ENCODE data around the gene PF4V1.

Gene PF4V1

GRCh38 chr4:73867783-73868182, 14.7 kb downstream of the PF4V1 start:
- DNase-seq (ENCODE audit: low read depth, low spot score): no peak
- no peak overlapping the region for H3K4me3 ChIP-seq (ENCODE audit: low read length)

DNA sequence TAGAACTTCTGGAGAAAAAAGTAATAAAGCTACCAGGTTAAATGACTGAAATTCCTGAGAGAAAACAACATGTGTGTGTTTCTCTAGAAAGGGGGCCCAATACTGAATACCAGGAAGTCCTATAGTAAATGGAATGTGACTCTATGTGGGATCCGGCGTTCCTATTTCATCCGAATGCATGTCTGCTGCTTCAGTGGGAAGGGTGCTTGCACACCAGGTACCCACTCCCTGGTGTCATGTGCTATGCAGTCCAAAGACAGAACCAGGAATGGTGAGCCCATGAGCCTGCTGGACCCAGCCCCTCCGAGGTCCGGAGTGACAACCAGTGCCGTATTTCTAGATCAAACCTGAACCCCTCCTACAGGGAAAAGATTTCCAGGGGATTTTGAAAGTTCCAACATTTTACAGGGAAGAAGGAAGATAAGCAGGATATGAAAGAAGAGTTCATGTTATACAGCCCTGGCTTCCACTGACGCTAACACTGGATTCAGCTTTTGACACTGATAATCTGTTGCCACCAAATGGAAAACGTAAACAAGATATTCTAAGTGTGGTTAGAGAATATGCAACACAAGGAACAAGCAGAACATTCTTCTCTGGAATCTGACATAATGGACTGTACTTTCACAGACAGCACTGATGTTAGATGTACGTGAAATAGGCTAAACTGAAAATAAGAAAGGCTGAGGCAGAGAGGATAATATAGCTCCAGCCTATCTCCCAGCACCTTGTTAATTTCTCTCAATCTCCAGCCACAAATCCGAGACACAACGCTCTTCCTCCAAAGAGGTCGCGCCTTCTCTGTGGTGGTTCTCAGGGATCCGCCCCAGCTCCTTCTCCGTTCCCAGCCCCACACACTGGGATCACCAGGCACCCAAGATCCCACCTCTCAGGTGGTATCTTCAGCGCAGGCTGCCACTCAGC, 15.4 kb downstream of the PF4V1 start:
- no peak for DNase-seq (ENCODE audit: low read depth, low spot score)
- H3K4me3 ChIP-seq (ENCODE audit: low read length): no peak overlapping the region

DNA sequence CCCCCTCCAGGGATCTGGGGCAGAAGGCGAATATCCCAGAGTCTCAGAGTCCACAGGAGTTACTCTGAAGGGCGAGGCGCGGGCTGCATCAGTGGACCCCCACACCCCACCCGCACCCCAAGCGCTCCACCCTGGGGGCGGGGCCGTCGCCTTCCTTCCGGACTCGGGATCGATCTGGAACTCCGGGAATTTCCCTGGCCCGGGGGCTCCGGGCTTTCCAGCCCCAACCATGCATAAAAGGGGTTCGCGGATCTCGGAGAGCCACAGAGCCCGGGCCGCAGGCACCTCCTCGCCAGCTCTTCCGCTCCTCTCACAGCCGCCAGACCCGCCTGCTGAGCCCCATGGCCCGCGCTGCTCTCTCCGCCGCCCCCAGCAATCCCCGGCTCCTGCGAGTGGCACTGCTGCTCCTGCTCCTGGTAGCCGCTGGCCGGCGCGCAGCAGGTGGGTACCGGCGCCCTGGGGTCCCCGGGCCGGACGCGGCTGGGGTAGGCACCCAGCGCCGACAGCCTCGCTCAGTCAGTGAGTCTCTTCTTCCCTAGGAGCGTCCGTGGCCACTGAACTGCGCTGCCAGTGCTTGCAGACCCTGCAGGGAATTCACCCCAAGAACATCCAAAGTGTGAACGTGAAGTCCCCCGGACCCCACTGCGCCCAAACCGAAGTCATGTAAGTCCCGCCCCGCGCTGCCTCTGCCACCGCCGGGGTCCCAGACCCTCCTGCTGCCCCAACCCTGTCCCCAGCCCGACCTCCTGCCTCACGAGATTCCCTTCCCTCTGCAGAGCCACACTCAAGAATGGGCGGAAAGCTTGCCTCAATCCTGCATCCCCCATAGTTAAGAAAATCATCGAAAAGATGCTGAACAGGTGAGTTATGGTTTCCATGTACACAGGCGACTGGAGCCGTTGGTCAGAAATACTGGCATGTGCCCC, 16.3 kb downstream of the PF4V1 start, which contains the start of gene CXCL1:
Gene CXCL1 (plus strand): TSS at position 264 of the 926 bp plus-strand sequence. CDS start 78 bp downstream, at position 342.
- no peak within 1 kb of the TSS for H3K4me3 ChIP-seq (ENCODE audit: low read length)
- no peak for DNase-seq (ENCODE audit: low read depth, low spot score)

GRCh38 chr4:73870260-73870659, 17.2 kb downstream of the PF4V1 start:
- DNase-seq (ENCODE audit: low read depth, low spot score): no peak
- H3K4me3 ChIP-seq (ENCODE audit: low read length): no peak overlapping the region

- DNase-seq (ENCODE audit: low read depth, low spot score): no peak
- no peak overlapping the region for H3K4me3 ChIP-seq (ENCODE audit: low read length)
These were observed 17.7 kb downstream of the PF4V1 start for GRCh38 chr4:73870768-73871167.

- no peak for DNase-seq (ENCODE audit: low read depth, low spot score)
- H3K4me3 ChIP-seq (ENCODE audit: low read length): no peak overlapping the region
These were observed 18.6 kb downstream of the PF4V1 start for GRCh38 chr4:73871511-73872310.

GRCh38 chr4:73872316-73873108, 19.4 kb downstream of the PF4V1 start:
- no peak for DNase-seq (ENCODE audit: low read depth, low spot score)
- H3K4me3 ChIP-seq (ENCODE audit: low read length): no peak overlapping the region

DNA sequence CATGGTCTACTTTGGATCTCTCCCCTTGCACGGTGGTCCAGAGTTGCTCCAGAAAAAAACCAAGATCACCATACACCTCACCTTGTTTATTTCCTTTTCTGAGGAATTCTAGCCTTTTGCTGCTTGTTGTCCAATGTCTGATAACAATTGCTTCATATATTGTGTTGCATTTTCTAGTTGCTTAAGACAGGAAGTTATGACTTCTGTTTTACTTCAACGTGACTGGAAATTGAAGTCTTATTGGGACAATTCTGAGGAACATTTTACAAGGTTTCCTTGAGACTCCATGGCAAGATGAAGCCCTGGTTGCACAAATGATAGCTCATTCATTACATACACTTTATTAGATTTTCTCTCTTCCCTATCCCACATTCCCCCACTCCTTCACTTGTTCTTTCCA, 21.3 kb downstream of the PF4V1 start:
- no peak for DNase-seq (ENCODE audit: low read depth, low spot score)
- no peak overlapping the region for H3K4me3 ChIP-seq (ENCODE audit: low read length)

DNA sequence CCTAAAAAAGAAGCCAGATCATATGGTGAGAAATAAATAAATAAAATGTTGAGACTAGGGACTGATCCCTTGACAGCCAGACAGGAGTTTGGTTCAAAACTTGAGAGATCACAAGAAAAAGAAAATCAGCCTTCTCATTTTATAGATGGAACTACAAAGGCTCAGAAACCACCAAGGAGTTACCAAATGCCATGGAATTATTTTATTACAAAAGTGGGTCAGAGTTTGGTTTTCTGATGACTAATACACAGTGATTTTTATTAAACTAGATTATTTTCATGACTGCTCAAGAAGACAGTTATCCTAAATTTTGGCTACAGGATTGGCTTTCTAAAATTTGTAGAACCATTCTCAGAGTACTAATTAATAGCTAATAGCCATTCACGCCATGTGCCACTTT, 22.3 kb downstream of the PF4V1 start:
- H3K4me3 ChIP-seq (ENCODE audit: low read length): no peak overlapping the region
- no peak for DNase-seq (ENCODE audit: low read depth, low spot score)

DNA sequence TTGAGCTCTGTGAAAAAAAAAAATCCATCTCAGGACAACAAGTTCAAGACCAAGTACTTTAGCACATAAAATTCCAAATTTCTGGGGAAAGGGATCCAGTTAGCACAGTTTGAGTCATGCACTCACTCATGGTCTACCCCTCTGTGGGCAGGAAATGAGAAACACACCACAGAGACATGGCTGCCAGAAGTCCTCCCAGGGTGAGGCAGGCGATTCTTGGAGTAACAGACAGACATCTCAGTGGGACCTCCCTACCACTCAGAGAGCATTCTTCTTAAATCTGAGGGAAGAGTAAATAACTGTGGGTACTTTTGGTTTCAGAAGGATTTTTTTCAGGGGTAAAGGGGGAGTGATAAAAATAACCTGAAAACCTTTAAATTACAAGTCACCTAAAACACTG, 30.2 kb downstream of the PF4V1 start:
- no peak for DNase-seq (ENCODE audit: low read depth, low spot score)

GRCh38 chr4:73885574-73886267, 32.6 kb downstream of the PF4V1 start:
- no peak for DNase-seq (ENCODE audit: low read depth, low spot score)
- H3K4me3 ChIP-seq (ENCODE audit: low read length): no peak overlapping the region

More for the DNA sequence above, 30.2 kb downstream of the PF4V1 start:
- H3K4me3 ChIP-seq (ENCODE audit: low read length): no peak overlapping the region

DNA sequence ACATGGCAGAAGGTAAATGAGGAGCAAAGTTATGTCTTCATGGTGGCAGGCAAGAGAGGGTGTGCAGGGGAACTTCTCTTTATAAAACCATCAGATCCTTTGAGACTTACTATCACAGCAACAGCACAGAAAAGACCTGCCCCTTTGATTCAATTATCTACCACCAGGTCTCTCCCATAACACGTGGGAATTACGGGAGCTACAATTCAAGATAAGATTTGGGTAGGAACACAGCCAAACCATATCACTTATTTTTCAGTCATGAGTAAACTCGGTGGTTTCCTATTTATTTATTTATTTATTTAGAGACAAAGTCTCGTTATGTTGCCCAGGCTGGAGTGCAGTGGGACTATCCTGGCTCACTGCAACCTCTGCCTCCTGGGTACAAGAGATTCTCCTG, 38.2 kb downstream of the PF4V1 start:
- H3K4me3 ChIP-seq (ENCODE audit: low read length): no peak overlapping the region
- no peak for DNase-seq (ENCODE audit: low read depth, low spot score)

DNA sequence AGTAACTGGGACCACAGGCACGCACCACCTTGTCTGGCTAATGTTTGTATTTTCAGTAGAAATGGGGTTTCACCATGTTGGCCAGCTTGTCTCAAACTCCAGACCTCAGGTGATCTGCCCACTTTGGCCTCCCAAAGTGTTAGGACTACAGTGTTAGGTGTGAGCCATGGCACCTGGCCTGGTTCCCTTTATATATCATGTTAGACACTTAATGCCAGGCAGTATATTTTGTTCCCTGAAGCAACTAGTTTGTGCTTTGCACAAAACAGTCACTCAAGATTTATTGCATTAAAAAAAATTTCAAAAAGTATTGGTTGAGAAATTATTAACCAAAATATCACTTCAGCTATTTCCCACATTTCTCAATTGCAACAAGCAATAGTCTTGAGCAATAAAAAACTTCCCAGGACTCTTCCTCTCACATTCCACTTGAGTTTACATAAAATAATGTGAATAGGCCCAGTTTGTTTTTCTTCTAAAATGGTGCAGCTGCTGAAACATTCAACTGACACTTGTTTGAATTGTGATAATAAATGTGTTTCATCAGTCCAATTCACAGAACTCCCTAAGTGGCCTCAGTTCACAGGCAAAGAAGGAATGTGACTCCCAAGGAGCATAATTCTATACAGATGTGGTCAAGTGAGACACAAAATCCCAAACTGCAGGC, 38.8 kb downstream of the PF4V1 start:
- DNase-seq (ENCODE audit: low read depth, low spot score): no peak
- H3K4me3 ChIP-seq (ENCODE audit: low read length): no peak overlapping the region

- no peak for DNase-seq (ENCODE audit: low read depth, low spot score)
These were observed 39.9 kb downstream of the PF4V1 start for GRCh38 chr4:73892966-73893365.

GRCh38 chr4:73894001-73894400, 40.9 kb downstream of the PF4V1 start:
- H3K4me3 ChIP-seq (ENCODE audit: low read length): no peak overlapping the region
- no peak for DNase-seq (ENCODE audit: low read depth, low spot score)

More at GRCh38 chr4:73892966-73893365, 39.9 kb downstream of the PF4V1 start:
- H3K4me3 ChIP-seq (ENCODE audit: low read length): no peak overlapping the region

GRCh38 chr4:73895201-73896175, 42.4 kb downstream of the PF4V1 start:
- H3K4me3 ChIP-seq (ENCODE audit: low read length): no peak overlapping the region
- DNase-seq (ENCODE audit: low read depth, low spot score): no peak
